CD8-positive, alpha-beta memory T cell (primary cell): ENCODE measurements around the gene CABYR. TPM values are rescaled to one million over a fixed set of nuclear protein-coding genes. Genes with fewer than 3 reads are reported as not detected.

ENCODE experiments used
- CTCF ChIA-PET: fragments of 350-600 bp; sonication (Branson Sonifier 250); formaldehyde crosslinking; loops from one replicate; lab custom pipeline; 2021; ENCODE audit warnings: antibody characterized with exemption; lab: Charles Lee
- POLR2A ChIA-PET: fragments of 350-600 bp; sonication (Branson Sonifier 250); formaldehyde crosslinking; loops from one replicate; lab custom pipeline; 2021; ENCODE audit warnings: antibody characterized with exemption; lab: Charles Lee
- DNase-seq, 5 donors: peaks; one replicate each; pipeline versions ENCODE4 v3.0.0 to v3.0.0-alpha.2; 2020 to 2022; ENCODE audit warnings: mixed read lengths in 1 of 5
- H3K27ac ChIP-seq: one replicate; pipeline ENCODE4 v1.7.0; 2013; ENCODE audit warnings: low read depth, mild to moderate bottlenecking, low read length, moderate library complexity
- H3K27me3 ChIP-seq: 2 replicates; pipeline ENCODE4 v1.7.0; 2013; ENCODE audit warnings: low read length, mild to moderate bottlenecking; ENCODE audit not compliant: insufficient read depth, poor library complexity, severe bottlenecking
- H3K36me3 ChIP-seq: 2 replicates; pipeline ENCODE4 v1.7.0; 2013; ENCODE audit warnings: mild to moderate bottlenecking, low read length, moderate library complexity; ENCODE audit not compliant: insufficient read depth
- H3K4me1 ChIP-seq: 2 replicates; pipeline ENCODE4 v1.7.0; 2013; ENCODE audit warnings: mild to moderate bottlenecking, low read length, moderate library complexity; ENCODE audit not compliant: insufficient read depth
- H3K4me3 ChIP-seq: 2 replicates; pipeline ENCODE4 v1.7.0; 2013; ENCODE audit warnings: mild to moderate bottlenecking, low read length
- H3K9me3 ChIP-seq: 2 replicates; pipeline ENCODE4 v1.7.0; 2013; ENCODE audit warnings: mild to moderate bottlenecking, low read length
- H3K27ac Mint-ChIP-seq, 8 donors: one replicate each; pipeline ENCODE4 v1.8.0; 2020 to 2021; ENCODE audit warnings: mixed read lengths in 8 of 8, mild to moderate bottlenecking in 6 of 8, inconsistent platforms in 3 of 8, moderate library complexity in 3 of 8
- H3K27me3 Mint-ChIP-seq, 2 donors: one replicate each; pipeline ENCODE4 v1.8.0; 2020 to 2021; ENCODE audit warnings: mixed read lengths in 2 of 2, mild to moderate bottlenecking in 1 of 2, moderate library complexity in 1 of 2
- H3K36me3 Mint-ChIP-seq, 3 donors: one replicate each; pipeline ENCODE4 v1.8.0; 2020 to 2021; ENCODE audit warnings: mixed read lengths in 3 of 3, inconsistent platforms in 1 of 3, mild to moderate bottlenecking in 1 of 3
- H3K4me1 Mint-ChIP-seq, 3 donors: one replicate each; pipeline ENCODE4 v1.8.0; 2020 to 2021; ENCODE audit warnings: mixed read lengths in 3 of 3, inconsistent platforms in 1 of 3, mild to moderate bottlenecking in 1 of 3
- H3K4me3 Mint-ChIP-seq, 7 donors: one replicate each; pipeline ENCODE4 v1.8.0; 2020 to 2021; ENCODE audit warnings: mixed read lengths in 7 of 7, mild to moderate bottlenecking in 6 of 7, moderate library complexity in 4 of 7, inconsistent platforms in 2 of 7
- H3K9me3 Mint-ChIP-seq, 5 donors: one replicate each; pipeline ENCODE4 v1.8.0; 2020 to 2022; ENCODE audit warnings: mixed read lengths in 5 of 5, mild to moderate bottlenecking in 3 of 5, moderate library complexity in 2 of 5, inconsistent platforms in 1 of 5
- polyA plus RNA-seq: library from polyadenylated mRNA; unstranded; fragments of 300-500 nt; fragmentation: Illumina TruSeq; gene quantifications from one replicate; pipeline ENCODE4 v1.2.3, GENCODE V29; 2021
- total RNA-seq, 2 experiments: library from RNA; stranded (reverse); gene quantifications; one replicate each; pipeline ENCODE4 v1.2.3, GENCODE V29; 2021

CABYR gene
- total and polyA plus RNA-seq, 3 experiments from 2014 or later = 0.62 to 1.7 (median 1.2) TPM

DNA sequence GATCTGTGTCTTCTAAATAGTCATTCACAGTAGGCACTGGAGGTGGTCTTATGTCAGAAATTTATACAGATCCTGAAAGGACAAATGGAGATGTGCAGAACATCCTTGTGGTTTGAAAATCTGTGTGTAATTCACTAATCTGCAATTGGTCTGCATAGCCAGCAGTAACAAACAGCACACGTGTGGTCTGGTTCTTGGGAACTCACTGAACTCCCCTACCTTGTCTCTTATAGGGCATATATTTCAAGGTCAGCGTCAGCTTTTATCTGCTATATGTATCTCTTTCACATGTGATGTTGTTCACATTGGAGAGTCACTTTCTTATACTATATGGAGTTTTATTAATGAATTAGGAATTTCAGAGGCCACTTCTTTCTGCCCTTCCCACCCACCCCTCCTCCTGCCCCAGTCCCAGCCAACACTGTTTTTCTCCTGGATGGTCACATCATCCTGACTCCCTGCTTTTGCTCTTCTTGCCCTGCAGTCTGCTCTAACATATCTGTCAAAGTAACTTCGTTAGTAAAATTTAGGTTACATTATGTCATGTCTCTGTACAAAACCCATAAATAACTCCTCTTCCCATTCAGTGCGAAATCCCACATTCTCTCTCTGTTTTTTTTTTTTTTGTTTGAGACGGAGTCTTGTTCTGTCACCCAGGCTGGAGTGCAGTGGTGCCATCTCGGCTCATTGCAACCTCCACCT is 35.4 kb upstream of the CABYR start:
- Histone ChIP-seq H3K9me3 (no peaks in the 10 kb centered on the region), H3K27ac (no peak overlapping the region), H3K4me1 (no peaks in the 10 kb centered on the region), H3K27me3 (no peaks in the 10 kb centered on the region), H3K36me3 (peaks cover 5% of the 10 kb centered on the region), H3K4me3 (no peak overlapping the region)
- no peaks in the 10 kb centered on the region for H3K9me3 Mint-ChIP-seq
- H3K36me3 Mint-ChIP-seq = peaks cover 5 to 77% (median 24%) of the 10 kb centered on the region in 3 donors
- H3K4me3 Mint-ChIP-seq = no peak overlapping the region
- H3K4me1 Mint-ChIP-seq = peaks cover 35 to 63% (median 62%) of the 10 kb centered on the region in 3 donors
- no peak for DNase-seq
- H3K27ac Mint-ChIP-seq = peak overlapping the region in 3 of 8 donors; percentile 59 to 75 (median 62)
- ChIA-PET POLR2A (no interaction called here), CTCF (interaction anchor here (0.6 kb wide), 1 partner anchor 43 kb away, joined by 3 read pairs; no protein-coding TSS in a partner anchor)
- no peaks in the 10 kb centered on the region for H3K27me3 Mint-ChIP-seq

DNA sequence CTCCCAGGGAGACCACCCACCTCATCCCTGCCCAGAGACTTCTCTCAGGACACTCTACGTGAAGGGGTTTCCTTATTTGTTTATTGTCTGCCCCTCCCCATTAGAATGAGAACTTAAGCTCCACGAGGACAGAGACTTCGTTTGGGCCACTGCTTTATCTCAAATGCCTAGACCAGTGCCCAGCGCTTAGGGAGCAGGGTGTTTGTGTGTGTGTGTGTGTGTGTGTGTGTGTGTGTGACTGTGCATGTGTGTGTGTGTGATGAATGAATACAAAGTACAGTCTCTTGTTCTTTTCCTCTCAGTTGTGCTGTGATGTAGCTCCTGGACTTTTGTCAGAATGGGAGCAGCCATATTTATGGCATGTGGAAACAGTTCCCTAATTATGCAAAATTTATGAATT is 34.4 kb upstream of the CABYR start:
- peaks cover 5% of the 10 kb centered on the region for H3K36me3 ChIP-seq

DNA sequence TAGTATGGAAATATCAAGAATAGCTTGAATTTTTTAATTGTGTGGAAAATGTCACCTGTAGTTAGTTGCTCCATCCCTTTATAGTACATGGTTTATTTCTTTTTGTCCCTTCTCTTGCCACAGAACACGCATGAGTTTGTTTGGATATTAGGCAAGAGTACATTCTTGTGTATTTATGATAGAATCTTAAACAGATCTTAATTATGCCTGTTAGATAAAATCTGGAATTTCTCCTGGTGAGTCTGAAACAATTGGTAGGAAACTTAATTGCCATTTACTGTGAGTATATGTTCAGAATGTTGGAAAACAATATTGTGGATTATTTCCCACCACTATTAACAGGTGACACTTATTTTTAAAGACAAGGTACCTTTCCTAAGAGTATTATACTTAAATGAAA is 30.2 kb upstream of the CABYR start:
- H3K4me1 ChIP-seq = no peaks in the 10 kb centered on the region

More for the DNA sequence above, 34.4 kb upstream of the CABYR start:
- Histone ChIP-seq H3K27me3 (no peaks in the 10 kb centered on the region), H3K4me1 (no peaks in the 10 kb centered on the region), H3K27ac (no peak overlapping the region), H3K4me3 (no peak overlapping the region), H3K9me3 (no peaks in the 10 kb centered on the region)
- H3K27ac Mint-ChIP-seq = peak overlapping the region in 5 of 8 donors; percentile 20 to 80 (median 58)
- ChIA-PET POLR2A (no interaction called here), CTCF (interaction anchor here (1.1 kb wide), 1 partner anchor 14 kb away, joined by 3 read pairs; no protein-coding TSS in a partner anchor)
- H3K4me1 Mint-ChIP-seq = peaks cover 35 to 65% (median 60%) of the 10 kb centered on the region in 3 donors
- peaks cover 5 to 75% (median 23%) of the 10 kb centered on the region in 3 donors for H3K36me3 Mint-ChIP-seq
- no peak overlapping the region for H3K4me3 Mint-ChIP-seq
- DNase-seq = no peak
- H3K27me3 Mint-ChIP-seq = no peaks in the 10 kb centered on the region
- no peaks in the 10 kb centered on the region for H3K9me3 Mint-ChIP-seq

DNA sequence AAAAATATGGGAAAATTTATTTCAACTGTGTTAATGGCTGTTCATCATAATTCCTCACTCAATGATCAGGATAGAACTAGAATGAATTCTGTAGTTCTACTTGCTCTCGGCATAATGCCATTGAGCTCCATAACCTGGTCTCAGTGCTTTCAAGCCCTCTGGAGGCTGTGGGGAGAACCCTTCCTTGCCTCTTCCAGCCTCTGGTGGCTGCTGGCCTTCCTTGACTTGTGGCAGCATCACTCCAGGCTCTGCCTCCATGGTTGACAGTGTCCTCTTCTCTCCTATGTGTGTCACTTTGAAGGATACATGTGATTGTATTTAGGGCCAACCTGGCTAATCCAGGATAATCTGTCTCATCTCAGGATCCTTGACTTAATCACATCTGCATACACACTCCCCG is 26.9 kb upstream of the CABYR start:
- CTCF ChIA-PET = interaction anchor here (1.1 to 1.6 kb wide), 3 partner anchors 11 to 193 kb away, joined by 3 to 5 read pairs (median 3); no protein-coding TSS in a partner anchor
- no peaks in the 10 kb centered on the region for H3K27me3 ChIP-seq
- POLR2A ChIA-PET = interaction anchor here (1.0 kb wide), 1 partner anchor 26 kb away, joined by 3 read pairs; the partner anchor contains the start of gene CABYR
- peaks cover 38% of the 10 kb centered on the region for H3K36me3 ChIP-seq
- H3K4me1 ChIP-seq = peaks cover 14% of the 10 kb centered on the region
- Mint-ChIP-seq H3K27me3 (no peaks in the 10 kb centered on the region), H3K4me1 (peaks cover 36 to 54% (median 53%) of the 10 kb centered on the region in 3 donors), H3K9me3 (no peaks in the 10 kb centered on the region), H3K36me3 (peaks cover 0 to 74% (median 22%) of the 10 kb centered on the region in 3 donors), H3K4me3 (no peak overlapping the region), H3K27ac (peak overlapping the region in 5 of 8 donors; percentile 28 to 77 (median 64))
- no peak for DNase-seq
- no peaks in the 10 kb centered on the region for H3K9me3 ChIP-seq
- H3K4me3 ChIP-seq = no peak overlapping the region
- H3K27ac ChIP-seq = no peak overlapping the region

More for the DNA sequence above, 30.2 kb upstream of the CABYR start:
- Mint-ChIP-seq H3K4me1 (peaks cover 29 to 57% (median 56%) of the 10 kb centered on the region in 3 donors), H3K27me3 (no peaks in the 10 kb centered on the region), H3K9me3 (no peaks in the 10 kb centered on the region), H3K36me3 (peaks cover 0 to 68% (median 15%) of the 10 kb centered on the region in 3 donors), H3K27ac (peak overlapping the region in 1 of 8 donors; percentile 41), H3K4me3 (no peak overlapping the region)
- H3K27ac ChIP-seq = no peak overlapping the region
- H3K27me3 ChIP-seq = no peaks in the 10 kb centered on the region
- ChIA-PET CTCF (no interaction called here), POLR2A (interaction anchor here (0.7 kb wide), 1 partner anchor 88 kb away, joined by 4 read pairs; no protein-coding TSS in a partner anchor)
- H3K9me3 ChIP-seq = no peaks in the 10 kb centered on the region
- H3K36me3 ChIP-seq = peaks cover 14% of the 10 kb centered on the region
- DNase-seq = no peak
- no peak overlapping the region for H3K4me3 ChIP-seq

DNA sequence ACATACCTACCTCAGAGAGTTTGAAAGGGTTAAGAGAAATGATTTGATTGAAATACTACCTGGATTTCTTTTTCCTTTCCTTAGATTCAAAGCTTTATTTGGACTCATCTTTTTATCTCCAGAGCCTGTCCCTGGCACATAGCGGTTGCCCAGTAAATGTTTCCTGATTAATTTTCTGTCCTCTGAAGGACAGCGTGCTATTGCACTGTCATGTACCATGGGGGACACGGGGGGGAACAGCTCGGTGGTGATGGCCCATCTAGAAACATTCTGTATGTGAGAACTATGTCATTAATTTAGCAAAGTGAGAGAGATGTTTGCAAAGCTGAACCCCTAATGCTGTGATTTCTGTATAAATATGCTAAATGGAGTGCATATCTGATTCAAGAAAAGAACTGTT is 26.4 kb upstream of the CABYR start:
- H3K9me3 ChIP-seq = no peaks in the 10 kb centered on the region
- Mint-ChIP-seq H3K9me3 (no peaks in the 10 kb centered on the region), H3K36me3 (peaks cover 0 to 73% (median 19%) of the 10 kb centered on the region in 3 donors), H3K27ac (peak overlapping the region in 7 of 8 donors; percentile 17 to 77 (median 64)), H3K27me3 (no peaks in the 10 kb centered on the region), H3K4me3 (no peak overlapping the region), H3K4me1 (peaks cover 34 to 48% (median 47%) of the 10 kb centered on the region in 3 donors)
- POLR2A ChIA-PET = interaction anchor here (1.0 kb wide), 1 partner anchor 26 kb away, joined by 3 read pairs; the partner anchor contains the start of gene CABYR
- no peaks in the 10 kb centered on the region for H3K27me3 ChIP-seq
- H3K36me3 ChIP-seq = peaks cover 38% of the 10 kb centered on the region
- no peak for DNase-seq
- no peak overlapping the region for H3K4me3 ChIP-seq
- H3K4me1 ChIP-seq = peaks cover 14% of the 10 kb centered on the region
- no peak overlapping the region for H3K27ac ChIP-seq
- CTCF ChIA-PET = interaction anchor here (1.1 to 1.6 kb wide), 3 partner anchors 12 to 194 kb away, joined by 3 to 5 read pairs (median 3); no protein-coding TSS in a partner anchor

DNA sequence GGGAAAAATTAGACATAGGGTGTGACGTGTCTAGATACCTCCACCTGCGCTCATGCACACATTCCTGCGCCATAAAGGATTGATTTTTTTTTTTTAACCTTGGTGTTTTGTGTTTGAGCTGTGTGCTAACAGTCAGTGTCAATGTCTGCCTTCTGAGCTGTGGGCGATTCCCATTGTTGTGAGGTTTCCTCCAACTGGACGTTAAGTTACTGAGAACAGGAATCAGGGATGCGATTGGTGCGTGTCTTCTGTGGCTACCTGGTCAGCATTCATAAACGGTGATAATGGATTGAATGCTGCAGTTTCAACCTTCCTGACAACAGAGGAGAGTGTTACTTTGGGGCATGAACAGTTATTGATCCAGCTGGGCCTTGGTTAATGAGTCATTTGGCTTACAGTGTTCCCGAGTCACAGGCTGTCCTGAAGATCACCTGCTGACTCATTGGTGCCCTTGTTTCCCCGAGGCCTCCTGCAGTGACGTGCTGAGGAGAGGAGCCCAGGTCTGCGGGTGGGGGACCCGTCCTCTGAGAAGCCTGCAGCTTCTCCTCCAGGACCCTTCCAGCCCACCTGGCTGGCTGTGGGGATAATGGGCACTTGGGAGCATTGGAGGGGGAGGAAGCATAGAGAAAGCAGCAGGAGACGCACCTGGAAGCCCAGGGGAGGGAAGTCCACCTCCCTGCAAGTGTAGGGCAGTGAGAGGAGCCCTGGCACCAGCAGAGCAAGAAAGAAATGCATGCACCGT is 25.8 kb upstream of the CABYR start:
- no peak overlapping the region for H3K27ac ChIP-seq
- H3K27me3 Mint-ChIP-seq = no peaks in the 10 kb centered on the region
- peaks cover 0 to 73% (median 19%) of the 10 kb centered on the region in 3 donors for H3K36me3 Mint-ChIP-seq
- no peaks in the 10 kb centered on the region for H3K9me3 Mint-ChIP-seq
- ChIA-PET POLR2A (interaction anchor here (1.0 kb wide), 1 partner anchor 25 kb away, joined by 3 read pairs; the partner anchor contains the start of gene CABYR), CTCF (interaction anchor here (1.1 to 1.6 kb wide), 4 partner anchors 12 to 194 kb away, joined by 3 to 5 read pairs (median 4); no protein-coding TSS in a partner anchor)
- no peaks in the 10 kb centered on the region for H3K27me3 ChIP-seq
- H3K4me1 Mint-ChIP-seq = peaks cover 35 to 49% (median 44%) of the 10 kb centered on the region in 3 donors
- peak overlapping the region; percentile 49 to 88 (median 66) for H3K27ac Mint-ChIP-seq
- peak overlapping the region in 1 of 7 donors; percentile 9 for H3K4me3 Mint-ChIP-seq
- no peaks in the 10 kb centered on the region for H3K9me3 ChIP-seq
- no peak for DNase-seq
- peaks cover 14% of the 10 kb centered on the region for H3K4me1 ChIP-seq
- H3K36me3 ChIP-seq = peaks cover 38% of the 10 kb centered on the region
- no peak overlapping the region for H3K4me3 ChIP-seq

DNA sequence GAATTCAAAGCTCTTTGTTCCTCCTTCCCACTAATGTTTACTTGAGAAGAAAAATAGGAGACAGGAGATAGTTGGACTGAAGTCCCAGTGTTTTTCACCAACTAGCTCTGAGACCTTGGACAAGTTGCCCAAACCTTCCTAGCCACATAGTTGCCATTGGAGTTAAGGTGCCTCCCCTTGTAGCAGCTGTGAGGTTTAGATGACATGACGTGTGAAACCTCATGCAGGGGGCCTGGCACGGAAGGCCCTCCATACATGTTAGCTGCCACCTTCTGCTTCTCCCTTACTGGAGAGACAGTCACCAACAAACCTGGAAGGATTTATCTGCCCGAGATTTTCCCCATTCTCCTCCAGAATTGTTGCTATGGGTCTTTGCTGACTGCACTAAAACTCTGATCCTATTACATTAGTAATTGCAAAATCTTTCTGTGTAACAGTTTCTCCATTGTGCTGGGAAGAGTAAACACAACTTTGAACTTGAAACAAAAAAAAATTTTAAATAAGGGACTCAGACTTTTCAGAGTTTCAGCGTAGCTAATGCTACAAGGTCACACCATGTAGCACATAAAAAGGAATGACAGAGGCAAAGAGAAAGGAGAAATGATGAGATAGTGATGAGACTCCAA is 23.8 kb upstream of the CABYR start:
- no peaks in the 10 kb centered on the region for H3K9me3 ChIP-seq
- H3K27ac ChIP-seq = no peak overlapping the region
- DNase-seq = no peak
- POLR2A ChIA-PET = no interaction called here
- H3K27me3 ChIP-seq = no peaks in the 10 kb centered on the region
- H3K27ac Mint-ChIP-seq = peak overlapping the region; percentile 22 to 94 (median 74)
- H3K4me1 Mint-ChIP-seq = peaks cover 39 to 58% (median 48%) of the 10 kb centered on the region in 3 donors
- CTCF ChIA-PET = interaction anchor here (0.6 to 1.8 kb wide), 6 partner anchors 146 to 196 kb away, joined by 3 to 5 read pairs (median 3); no protein-coding TSS in a partner anchor
- peaks cover 47% of the 10 kb centered on the region for H3K36me3 ChIP-seq
- peaks cover 14% of the 10 kb centered on the region for H3K4me1 ChIP-seq
- no peak overlapping the region for H3K4me3 ChIP-seq
- H3K27me3 Mint-ChIP-seq = peaks cover 0 to 1% of the 10 kb centered on the region in 2 donors
- no peaks in the 10 kb centered on the region for H3K9me3 Mint-ChIP-seq
- peak overlapping the region in 3 of 7 donors; percentile 1 to 46 (median 40) for H3K4me3 Mint-ChIP-seq
- peaks cover 0 to 84% (median 18%) of the 10 kb centered on the region in 3 donors for H3K36me3 Mint-ChIP-seq
